Measurements from ENCODE around the gene XPC.

Gene XPC

GRCh38 chr3:14206548-14207177 lies 28.3 kb upstream of the XPC start:
- no peak for DNase-seq

DNA sequence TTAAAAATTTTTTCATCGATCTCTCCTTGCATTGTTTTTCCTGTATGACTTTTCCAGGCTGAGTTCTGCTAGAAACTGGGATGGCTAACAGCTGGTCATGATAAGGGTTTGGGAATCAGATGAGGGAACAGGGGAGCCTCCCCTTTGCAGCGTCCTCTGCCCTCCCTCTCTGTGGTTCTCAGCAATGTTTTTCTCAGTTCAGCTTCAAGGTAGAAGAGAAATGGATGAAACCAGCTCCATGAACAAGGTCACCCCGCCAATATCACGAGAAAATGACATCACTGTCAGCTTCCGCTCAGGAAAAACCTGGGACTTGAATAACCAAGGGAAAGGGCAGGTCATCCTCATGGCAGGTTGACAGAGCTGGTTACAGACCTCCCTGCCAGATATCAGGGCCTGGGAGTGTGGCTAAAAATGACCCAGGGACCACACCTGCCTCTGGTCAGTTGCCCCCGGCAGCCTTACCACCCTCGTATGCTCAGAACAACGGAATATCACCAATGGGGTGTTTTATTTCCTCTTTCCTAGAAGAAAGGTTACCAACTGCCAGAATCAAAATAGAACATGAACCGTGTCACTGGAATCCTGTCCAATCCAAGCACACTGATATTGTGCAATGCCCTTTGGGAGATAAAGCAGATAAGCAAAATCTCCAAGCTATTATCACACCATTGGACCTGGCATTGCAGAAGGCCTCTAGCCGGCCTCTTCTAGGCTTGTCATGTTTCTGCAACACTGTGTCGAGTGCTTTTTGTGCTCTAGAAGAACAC lies 26.3 kb upstream of the XPC start:
- no peak for DNase-seq

DNA sequence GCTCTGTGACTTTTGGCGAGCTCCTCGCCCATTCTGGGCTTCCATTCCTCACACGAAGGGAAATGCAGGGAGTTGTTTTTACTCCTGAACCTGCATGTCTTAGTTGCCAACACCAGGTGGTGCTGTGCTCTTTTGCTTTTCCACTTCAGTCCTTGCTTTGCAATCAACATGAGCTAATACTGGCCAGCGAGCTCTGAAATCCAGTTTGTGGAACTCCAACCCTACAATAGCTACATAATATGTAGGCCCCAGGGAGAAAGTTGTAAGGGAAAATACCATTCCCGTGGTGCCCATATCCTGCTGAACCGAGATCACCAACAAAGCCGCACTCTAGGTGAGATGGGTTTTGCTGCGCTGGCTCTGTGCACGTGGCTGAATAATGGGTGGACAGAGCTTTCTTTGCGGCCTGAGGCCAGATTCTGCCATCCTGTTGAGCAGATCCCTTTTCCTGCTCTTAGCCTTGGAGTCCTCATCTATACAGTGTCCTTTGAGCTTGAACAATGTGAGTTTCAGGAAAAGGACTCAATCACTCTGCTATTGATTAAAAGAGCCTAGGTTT lies 25.2 kb upstream of the XPC start:
- DNase-seq: peak; percentile 18

DNA sequence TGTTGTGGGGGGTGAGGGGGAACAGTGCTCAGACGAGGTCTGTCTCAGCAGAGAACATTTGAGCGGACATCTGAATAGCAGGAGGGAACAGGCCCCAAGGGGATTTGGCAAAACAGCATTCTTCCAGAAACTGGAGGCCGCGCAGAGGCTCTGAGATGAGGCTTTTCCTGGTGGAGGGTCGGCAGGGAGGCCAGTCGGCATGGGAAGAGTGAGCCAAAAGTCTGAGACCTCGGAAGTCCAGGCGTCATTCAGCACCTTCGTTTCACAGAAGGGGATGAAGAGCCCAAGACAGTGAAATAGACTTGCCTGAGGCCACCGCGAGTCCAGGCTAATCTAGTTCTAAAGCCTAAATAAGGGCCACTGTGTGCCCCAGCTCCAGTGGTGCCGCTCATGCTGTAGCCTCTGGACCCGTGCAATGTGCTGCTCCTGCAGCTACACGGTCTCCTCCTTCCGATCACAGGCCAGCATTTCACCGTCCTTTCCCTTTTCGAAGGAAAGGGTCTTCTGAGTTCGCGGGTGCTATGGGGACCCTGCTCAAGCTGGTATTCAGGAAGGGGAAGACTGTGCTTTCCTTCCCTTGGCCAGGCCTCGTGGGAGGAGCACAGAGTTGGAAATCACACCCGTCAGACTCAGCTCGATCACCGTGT lies 24.6 kb upstream of the XPC start:
- no peak for DNase-seq

DNA sequence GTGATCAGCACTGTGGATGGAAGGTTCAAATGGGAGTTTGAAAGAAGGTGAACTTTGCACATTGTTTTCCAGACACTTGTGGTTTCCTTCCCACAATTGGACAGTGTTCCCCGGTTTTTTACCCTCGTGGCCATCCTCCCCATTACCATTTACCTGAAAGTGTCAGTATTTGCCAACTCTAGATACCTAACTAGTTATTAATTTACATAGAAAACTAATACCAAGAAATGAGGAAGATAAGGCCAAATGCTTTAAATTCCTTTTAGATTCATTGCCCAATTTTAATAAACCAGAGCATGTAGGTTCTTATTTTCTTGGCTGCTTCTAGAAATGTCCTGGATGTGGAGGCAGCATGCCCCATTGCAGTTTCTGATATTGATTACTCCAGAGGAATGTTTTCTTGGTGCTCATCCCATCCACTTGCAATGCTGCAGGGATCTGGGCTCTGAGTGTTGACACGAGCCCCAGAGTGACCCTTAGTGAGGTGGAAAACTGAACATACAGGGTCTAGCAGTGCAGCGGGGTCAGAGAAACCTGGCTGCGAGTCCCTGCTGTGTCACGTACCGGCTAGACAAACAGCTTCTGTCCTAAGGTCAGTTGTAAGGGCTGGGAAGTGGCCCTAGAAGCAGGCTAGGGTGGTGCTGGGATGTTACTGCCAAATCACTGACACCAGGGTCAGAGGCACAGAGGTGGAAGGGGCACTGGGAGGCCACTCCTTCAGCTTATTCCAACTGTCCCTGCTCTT lies 23.7 kb upstream of the XPC start:
- DNase-seq: no peak

- no peak for DNase-seq
Measured at GRCh38 chr3:14200841-14201240, 22.4 kb upstream of the XPC start.

DNA sequence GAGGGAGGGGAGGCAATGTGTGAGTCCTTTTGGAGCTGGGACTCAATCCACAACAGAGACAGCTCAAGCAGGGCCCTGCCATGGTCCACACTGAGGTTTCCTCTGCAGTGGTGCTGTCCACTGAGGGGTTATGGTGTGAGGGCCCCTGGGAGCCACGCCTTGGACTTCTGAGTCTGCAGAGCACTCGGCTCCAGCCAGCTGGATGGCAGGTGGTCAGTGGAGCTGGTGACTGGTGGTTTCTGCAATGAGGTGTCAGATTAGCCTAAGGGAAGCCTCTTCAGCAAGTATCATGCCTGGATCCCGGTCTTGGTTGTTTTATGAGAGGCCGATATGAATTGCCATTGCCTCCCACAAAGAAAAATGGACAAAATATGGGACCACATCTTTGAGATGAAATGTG lies 21.9 kb upstream of the XPC start:
- DNase-seq: no peak

DNA sequence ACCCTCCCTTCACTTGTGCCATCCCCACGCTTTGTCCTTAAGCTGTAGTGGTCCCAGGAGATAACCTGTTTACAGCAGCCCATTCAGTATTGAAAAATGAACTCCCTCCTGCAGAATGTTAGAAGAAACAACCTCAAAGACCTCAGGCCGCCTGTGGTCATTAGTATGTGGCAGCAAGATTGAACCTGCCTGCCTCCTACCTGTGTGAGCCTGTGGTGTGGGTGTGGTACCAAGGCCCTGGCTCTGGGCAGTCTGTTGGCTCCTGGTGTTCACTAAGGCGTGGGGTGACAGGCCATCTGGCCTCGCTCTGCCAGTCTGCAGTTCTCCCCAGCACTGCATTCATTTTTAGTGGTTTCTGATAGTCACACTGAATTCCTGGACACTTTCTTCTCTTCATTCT lies 21.2 kb upstream of the XPC start:
- DNase-seq: no peak

DNA sequence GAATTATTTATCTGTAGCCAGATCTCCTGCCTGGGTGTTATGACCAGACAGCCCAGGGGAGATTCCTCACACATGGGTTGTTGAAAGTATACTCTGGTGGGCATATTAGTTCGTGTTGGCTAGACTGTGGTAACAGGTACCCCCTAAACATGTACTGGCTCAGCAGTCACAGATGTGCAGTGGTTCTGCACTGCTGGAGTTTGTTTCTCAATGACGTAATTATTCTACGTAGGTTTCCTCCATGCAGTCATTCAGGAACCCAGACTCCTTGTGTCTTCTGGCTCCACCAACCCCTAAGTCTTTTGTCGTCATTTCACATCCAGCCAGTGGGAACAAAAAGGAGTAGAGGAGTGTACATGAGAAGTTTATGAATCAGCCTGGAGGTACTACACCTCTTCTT lies 16.5 kb upstream of the XPC start:
- DNase-seq: no peak

GRCh38 chr3:14188041-14188754 lies 9.8 kb upstream of the XPC start:
- no peak for DNase-seq

GRCh38 chr3:14186854-14187458 lies 8.6 kb upstream of the XPC start:
- no peak for DNase-seq

- no peak for DNase-seq
Measured at GRCh38 chr3:14183015-14183577, 4.7 kb upstream of the XPC start.

GRCh38 chr3:14181253-14181652 lies 2.9 kb upstream of the XPC start:
- DNase-seq: no peak

DNA sequence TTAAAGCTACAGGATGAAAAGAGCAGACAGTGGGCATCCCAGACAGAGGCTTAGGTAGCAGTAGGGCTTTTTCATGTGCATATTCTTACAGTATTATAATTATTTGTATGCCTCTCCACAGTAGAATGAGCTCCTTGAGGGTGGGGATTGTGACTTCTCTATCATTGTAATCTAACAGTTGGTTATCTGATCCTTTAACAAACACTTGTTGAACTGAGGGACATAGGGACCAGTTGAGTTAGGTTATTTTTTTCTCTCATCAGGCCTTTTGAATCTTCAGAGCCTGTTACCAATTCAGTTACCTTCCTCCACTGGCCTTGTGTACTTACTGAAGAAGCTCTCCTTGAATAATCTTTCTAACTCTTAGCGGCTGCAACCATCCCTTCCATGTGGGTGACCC lies 1.4 kb upstream of the XPC start:
- no peak for DNase-seq

DNA sequence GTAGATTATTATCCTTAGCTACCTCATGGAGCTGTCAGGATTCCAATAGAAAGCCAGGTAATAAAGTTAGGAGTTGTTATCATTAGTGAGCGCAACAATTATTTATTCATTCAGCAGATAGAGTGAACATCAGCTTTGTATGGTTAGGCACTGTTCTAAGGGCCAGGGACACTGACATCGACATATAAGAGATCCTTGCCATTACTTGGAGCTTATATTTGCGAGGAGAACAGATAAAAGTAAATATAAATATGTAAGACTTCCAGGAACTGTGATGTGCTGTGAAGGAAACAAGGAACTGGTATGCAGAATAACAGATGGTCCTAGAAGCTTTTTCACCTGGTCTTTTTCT lies 689 bp upstream of the XPC start:
- DNase-seq: no peak

DNA sequence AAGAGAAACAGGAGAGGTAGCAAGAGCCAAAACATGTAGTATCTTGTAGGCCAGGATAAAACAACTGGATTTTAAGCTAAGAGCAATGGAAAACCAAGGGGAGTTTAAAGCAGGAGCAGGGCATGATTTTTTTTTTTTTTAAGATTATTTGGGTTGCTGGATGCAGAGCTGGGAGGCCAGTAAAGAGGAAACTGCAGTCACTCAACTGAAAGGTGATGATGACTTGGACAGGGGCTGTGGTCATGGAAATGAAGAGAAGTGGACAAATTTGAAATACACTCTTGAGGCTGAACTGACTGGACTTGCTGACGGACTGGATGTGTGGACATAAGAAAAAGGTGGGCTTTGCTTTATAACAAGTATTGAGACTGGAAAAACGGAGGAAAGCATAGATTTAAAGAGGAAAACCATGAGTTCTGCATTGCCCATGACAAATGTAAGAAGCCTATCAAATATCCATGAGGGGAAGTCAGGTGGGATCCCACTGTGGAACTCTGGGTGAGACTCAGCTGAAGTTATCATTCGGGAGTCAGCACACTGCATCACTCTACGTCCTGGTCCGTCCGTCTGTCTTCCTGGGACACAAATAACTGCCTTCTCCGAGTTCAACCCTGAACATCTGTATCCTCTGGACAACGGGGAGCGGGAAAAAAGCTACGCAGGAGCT lies 688 bp downstream of the XPC start:
- no peak for DNase-seq

DNA sequence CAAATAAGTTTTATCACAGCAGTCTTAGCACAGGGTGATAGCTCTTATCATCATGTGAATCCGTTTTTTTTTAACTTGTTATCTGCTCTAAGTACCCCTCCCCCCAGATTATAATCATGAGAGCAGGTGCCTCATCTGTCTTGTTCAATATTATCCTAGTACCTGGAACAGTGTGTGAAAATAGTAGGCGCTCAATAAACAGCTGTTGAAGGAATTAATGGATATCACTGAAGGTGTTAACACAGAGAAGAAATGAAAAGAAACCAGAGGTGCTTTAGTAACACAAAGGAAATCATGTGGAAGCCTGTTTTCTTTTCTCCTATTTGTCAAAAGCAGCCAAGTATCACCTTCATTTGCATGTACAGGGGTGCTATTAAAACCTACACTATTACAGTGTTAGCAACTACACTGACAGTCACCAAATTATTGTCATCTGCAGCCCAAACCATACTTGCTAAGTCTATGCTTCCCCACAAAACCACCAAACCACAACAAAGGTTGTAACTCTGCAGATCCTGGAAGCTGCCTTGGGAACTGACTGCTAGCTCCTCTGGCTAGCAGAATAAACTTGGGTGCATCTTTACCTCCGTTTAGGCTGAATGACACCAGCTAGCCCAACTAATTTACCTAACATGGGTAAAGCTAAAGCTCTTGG lies 2.9 kb downstream of the XPC start:
- no peak for DNase-seq

DNA sequence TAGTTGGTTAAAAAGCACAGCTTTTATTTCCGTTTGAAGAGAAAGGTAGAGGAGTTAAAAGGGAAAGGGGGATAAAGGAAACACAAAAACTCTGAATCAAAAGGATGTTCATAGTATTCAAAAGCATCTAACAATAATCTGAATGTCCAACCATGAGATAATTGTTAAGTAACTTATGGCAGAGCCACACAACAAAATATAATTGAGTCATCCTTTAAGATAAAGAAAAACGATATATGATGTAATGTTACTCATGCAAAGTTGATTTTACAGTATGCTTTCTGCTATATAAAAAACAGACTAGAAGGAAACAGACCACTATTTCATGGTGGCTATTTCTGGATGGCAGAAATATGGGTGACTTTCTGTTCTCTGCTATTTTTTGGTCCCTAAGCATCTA lies 3.9 kb downstream of the XPC start:
- DNase-seq: no peak

- DNase-seq: no peak
Measured at GRCh38 chr3:14172496-14172895, 5.9 kb downstream of the XPC start.

DNA sequence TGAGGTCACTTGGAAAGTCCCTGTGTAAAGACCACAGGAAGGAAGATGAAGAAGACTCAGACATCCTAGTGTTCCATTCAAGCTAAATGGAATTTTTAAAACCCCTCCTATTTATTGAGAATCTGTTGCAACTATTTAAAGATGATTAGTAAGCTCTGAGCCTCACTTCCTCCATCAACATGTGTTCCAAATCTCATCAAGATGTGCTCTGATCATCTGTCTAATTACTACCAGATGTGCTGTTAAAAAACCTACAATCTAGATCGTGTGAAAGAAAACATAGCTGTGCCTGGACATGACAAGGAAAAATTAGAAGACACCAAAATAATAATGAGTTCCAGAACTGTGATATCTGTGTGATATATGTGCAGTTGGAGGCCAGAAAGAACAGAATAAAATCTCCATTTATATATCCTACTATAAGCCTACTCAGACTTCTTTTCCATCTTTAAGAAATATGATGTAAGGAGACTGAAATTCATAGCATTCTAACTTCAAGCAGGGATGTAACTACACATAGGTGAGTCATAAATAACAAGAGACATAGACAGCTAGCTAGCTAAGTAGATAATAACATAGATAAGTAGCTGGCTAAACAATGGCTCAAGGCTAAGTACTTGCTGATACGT lies 7.8 kb downstream of the XPC start:
- DNase-seq: no peak

All from DMS79 treated with DMSO at 0.1 percent for 48 hours (cell line).